ENCODE data around the gene VAPB.

DNA sequence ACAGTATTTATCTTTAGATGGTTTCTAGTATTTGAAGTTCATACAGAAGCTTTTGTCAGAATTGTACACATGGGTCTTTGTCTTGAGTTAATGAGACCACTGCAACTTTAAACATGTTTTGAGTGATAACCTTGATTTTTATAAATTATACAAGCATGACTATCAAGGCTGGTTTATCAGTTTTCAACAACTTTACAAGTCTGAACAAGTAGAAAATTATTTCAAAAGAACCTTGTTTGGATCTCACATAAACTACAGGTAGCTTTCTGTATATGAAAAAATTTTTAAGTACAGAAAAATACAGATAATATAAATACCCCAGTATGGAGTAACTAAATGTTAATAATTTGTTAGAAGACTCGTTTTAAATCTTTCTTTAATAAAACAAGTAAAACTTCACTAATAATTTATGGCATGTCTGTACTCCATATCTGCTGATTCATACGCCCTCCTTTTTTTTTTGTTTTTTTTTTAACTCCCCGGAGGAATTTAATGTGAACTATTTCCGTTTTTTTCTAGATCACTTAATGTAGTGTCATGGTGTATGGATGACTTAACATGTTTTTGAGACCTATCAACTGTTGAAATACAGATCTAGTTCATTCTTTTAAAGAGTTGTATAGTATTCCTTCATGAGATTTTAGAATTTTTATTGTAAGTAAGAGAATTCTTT lies 18.3 kb downstream of the VAPB start:
- TF ChIP-seq EZH2 (IDR thresholded peaks at IDR 0.05) (no peak), POLR2AphosphoS5 (IDR thresholded peaks at IDR 0.05; ENCODE audit: borderline replicate concordance, low read depth, low read length) (no peak)

Measured in SK-N-MC (cell line).